Measurements from ENCODE around the gene ADNP2. TPM values are rescaled to one million over a fixed set of nuclear protein-coding genes. Genes with fewer than 3 reads are reported as not detected.

The ADNP2 gene
- total and polyA plus RNA-seq, 2 of the 13 experiments (the other 11 are each of a cell fraction or from before 2014, with no cell fraction given): 10.8 to 25.5 TPM

DNA sequence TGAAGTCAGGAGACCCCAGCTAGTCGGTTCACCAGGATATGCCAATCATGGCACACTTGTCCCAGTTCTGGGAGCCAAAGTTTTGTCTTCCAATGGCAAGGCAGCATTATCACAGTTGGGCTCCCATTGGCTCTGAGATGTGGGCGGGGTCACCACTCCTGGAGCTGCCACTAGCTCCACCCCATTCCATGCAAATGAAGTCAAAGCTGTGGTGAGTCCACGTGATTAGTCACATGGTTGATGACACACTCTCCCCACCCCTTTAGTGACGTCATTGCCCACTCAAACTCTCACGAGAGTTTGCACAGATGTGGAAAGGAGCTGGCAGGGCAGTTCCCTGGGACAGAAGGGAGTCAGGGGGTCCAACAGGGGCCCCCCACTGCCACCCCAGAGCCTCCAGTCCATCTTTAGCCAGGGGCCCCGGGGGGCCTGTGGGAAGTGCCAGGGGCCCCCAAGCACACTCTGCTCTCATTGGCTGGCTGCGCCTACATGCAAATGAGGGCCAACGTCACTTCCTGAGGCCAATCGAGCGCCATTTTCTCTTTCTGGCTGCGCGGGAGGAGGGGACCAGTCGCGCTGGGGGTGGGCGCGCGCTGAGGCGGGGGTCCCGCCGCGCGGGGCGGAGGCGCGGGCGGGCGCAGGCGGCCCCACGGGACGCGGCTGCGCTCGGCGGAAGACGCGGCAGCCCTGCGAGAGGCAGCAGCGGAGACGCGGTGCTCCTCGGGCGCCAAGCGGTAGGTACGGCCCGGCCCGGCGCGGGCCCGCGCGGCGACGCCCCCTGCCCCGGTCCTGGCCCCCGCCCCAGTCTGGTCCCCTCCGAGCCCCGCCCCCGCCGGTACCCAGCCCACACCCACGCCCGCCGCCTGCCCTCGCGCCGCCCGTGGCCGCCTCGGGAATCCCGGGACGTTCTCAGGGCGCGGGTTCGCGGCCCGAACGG, at the start of gene ADNP2 (continued):
- TF ChIP-seq, protein P1, sequence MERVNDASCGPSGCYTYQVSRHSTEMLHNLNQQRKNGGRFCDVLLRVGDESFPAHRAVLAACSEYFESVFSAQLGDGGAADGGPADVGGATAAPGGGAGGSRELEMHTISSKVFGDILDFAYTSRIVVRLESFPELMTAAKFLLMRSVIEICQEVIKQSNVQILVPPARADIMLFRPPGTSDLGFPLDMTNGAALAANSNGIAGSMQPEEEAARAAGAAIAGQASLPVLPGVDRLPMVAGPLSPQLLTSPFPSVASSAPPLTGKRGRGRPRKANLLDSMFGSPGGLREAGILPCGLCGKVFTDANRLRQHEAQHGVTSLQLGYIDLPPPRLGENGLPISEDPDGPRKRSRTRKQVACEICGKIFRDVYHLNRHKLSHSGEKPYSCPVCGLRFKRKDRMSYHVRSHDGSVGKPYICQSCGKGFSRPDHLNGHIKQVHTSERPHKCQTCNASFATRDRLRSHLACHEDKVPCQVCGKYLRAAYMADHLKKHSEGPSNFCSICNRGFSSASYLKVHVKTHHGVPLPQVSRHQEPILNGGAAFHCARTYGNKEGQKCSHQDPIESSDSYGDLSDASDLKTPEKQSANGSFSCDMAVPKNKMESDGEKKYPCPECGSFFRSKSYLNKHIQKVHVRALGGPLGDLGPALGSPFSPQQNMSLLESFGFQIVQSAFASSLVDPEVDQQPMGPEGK (CRISPR knock-in tag; IDR thresholded peaks at IDR 0.05): peak; percentile 86
- TF ChIP-seq, protein P2, sequence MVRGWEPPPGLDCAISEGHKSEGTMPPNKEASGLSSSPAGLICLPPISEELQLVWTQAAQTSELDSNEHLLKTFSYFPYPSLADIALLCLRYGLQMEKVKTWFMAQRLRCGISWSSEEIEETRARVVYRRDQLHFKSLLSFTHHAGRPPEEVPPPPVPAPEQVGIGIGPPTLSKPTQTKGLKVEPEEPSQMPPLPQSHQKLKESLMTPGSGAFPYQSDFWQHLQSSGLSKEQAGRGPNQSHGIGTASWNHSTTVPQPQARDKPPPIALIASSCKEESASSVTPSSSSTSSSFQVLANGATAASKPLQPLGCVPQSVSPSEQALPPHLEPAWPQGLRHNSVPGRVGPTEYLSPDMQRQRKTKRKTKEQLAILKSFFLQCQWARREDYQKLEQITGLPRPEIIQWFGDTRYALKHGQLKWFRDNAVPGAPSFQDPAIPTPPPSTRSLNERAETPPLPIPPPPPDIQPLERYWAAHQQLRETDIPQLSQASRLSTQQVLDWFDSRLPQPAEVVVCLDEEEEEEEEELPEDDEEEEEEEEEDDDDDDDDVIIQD (CRISPR knock-in tag; IDR thresholded peaks at IDR 0.05; ENCODE audit: low read depth): peak; percentile 58; the same call in 1 of the 2 replicates
- TF ChIP-seq ZNF660 (CRISPR knock-in tag; IDR thresholded peaks at IDR 0.05; ENCODE audit: borderline replicate concordance, low read depth): no peak
- TF ChIP-seq ARNT (IDR thresholded peaks at IDR 0.05): no peak
- TF ChIP-seq MXI1 (IDR thresholded peaks at IDR 0.05; ENCODE audit: borderline replicate concordance, low read depth, low read length): peak; percentile 55; the same call in 1 of the 3 replicates
- TF ChIP-seq ZNF253 (CRISPR knock-in tag; IDR thresholded peaks at IDR 0.05; ENCODE audit: borderline replicate concordance): no peak
- TF ChIP-seq CAMTA2 (CRISPR knock-in tag; IDR thresholded peaks at IDR 0.05; ENCODE audit: borderline replicate concordance): no peak
- no peak for TF ChIP-seq THYN1 (CRISPR knock-in tag; IDR thresholded peaks at IDR 0.05; ENCODE audit: borderline replicate concordance, low read depth)
- TF ChIP-seq SMAD3 (CRISPR knock-in tag; IDR thresholded peaks at IDR 0.05): no peak
- TF ChIP-seq TBL1XR1 (IDR thresholded peaks at IDR 0.05; ENCODE audit: borderline replicate concordance, low read length, partially characterized antibody): no peak
- peak; percentile 57 for TF ChIP-seq ZFX (CRISPR knock-in tag; IDR thresholded peaks at IDR 0.05; ENCODE audit: low read depth)
- TF ChIP-seq MIER3 (CRISPR knock-in tag; IDR thresholded peaks at IDR 0.05; ENCODE audit: borderline replicate concordance): peak; percentile 42; the same call in 1 of the 2 replicates
- TF ChIP-seq ZNF460 (CRISPR knock-in tag; IDR thresholded peaks at IDR 0.05; ENCODE audit: borderline replicate concordance): no peak
- peak; percentile 42; the same call in 1 of the 2 replicates for TF ChIP-seq TAF1 (CRISPR knock-in tag; IDR thresholded peaks at IDR 0.05)
- TF ChIP-seq, protein P3, sequence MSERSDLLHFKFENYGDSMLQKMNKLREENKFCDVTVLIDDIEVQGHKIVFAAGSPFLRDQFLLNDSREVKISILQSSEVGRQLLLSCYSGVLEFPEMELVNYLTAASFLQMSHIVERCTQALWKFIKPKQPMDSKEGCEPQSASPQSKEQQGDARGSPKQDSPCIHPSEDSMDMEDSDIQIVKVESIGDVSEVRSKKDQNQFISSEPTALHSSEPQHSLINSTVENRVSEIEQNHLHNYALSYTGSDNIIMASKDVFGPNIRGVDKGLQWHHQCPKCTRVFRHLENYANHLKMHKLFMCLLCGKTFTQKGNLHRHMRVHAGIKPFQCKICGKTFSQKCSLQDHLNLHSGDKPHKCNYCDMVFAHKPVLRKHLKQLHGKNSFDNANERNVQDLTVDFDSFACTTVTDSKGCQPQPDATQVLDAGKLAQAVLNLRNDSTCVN (CRISPR knock-in tag; IDR thresholded peaks at IDR 0.05; ENCODE audit: borderline replicate concordance): no peak
- TF ChIP-seq, protein P4, sequence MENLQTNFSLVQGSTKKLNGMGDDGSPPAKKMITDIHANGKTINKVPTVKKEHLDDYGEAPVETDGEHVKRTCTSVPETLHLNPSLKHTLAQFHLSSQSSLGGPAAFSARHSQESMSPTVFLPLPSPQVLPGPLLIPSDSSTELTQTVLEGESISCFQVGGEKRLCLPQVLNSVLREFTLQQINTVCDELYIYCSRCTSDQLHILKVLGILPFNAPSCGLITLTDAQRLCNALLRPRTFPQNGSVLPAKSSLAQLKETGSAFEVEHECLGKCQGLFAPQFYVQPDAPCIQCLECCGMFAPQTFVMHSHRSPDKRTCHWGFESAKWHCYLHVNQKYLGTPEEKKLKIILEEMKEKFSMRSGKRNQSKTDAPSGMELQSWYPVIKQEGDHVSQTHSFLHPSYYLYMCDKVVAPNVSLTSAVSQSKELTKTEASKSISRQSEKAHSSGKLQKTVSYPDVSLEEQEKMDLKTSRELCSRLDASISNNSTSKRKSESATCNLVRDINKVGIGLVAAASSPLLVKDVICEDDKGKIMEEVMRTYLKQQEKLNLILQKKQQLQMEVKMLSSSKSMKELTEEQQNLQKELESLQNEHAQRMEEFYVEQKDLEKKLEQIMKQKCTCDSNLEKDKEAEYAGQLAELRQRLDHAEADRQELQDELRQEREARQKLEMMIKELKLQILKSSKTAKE (CRISPR knock-in tag; IDR thresholded peaks at IDR 0.05; ENCODE audit: borderline replicate concordance): no peak
- peak; percentile 65 for TF ChIP-seq POLR2AphosphoS5 (IDR thresholded peaks at IDR 0.05; ENCODE audit: low read depth, low read length)
- peak; percentile 26; the same call in 1 of the 2 replicates for TF ChIP-seq ZNF543 (CRISPR knock-in tag; IDR thresholded peaks at IDR 0.05)
- TF ChIP-seq NFKBIZ (CRISPR knock-in tag; IDR thresholded peaks at IDR 0.05): no peak; the same call in 1 of the 2 replicates
- TF ChIP-seq ERF (CRISPR knock-in tag; IDR thresholded peaks at IDR 0.05): peak; percentile 49; the same call in 1 of the 2 replicates
- peak; percentile 51 for TF ChIP-seq SP2 (CRISPR knock-in tag; IDR thresholded peaks at IDR 0.05)
